Endothelial cell of hepatic sinusoid (primary cell): ENCODE measurements around the gene TAPT1.

Experiments
- in situ Hi-C: cut with HindIII; loops from 2 replicates; pipeline ENCODE4 v1.10.0; 2017; ENCODE audit warnings: low sequenced_read_pairs

TAPT1 gene

GRCh38 chr4:16113741-16114140 is 112.5 kb downstream of the TAPT1 start:
- in situ Hi-C loops, result no loop called here

DNA sequence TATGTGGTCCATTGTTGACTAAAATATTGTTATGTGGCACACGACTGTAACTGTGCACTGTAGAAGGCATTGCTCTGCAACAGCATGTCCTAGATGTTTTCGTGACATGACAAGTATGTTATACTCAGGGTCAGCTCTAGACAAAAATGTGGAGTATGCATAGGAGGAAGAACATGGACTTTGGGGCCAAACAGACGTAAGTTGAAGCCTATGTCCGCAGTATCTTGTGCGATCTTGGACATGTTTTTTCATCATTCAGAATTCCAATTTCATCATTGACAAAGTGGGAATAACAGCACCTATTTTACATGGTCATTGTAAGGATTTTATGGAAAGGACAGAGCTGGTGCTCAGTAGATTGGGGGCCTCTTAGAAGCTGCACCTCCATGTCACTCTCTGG is 114.7 kb downstream of the TAPT1 start:
- in situ Hi-C loops, result no loop called here

DNA sequence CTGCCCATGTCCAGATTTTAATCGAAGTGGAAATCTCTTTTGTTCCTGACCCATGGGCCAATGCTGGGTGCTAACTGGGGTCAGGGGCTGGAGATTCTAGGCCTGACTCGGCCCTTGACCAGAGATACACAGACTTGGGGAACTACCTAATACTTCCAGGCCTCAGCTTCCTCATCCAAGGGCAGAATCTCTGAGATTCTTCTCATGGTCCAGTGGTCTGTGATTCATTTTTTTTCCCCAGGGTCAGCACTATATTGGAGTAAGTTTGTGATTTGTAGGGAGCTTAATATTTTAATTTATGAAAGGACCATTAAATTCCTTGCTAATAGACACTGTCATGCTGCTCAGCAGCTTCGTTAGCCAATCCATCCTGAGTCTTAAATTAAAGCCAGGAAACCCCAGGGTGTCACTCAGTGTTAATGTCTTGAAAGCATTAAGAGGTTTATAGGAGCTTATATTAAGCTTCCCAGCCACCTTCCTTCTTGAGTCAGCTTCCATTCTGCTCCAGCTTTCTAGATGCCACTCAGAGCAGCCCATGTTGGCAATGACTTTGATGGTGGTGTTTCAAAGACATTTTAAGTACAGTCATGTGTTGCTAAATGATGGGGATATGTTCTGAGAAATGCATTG is 115.5 kb downstream of the TAPT1 start:
- in situ Hi-C loops, result no loop called here
